HepG2 (cell line): ENCODE data around the gene HAUS5. TPM values are rescaled to one million over a fixed set of nuclear protein-coding genes. Genes with fewer than 3 reads are reported as not detected.

Experiments
- ATAC-seq: fragments of 200-7000 bp; cut with Tn5 transposase; 3 replicates; pipeline ENCODE4 v1.9.1; 2020; ENCODE audit warnings: mild to moderate bottlenecking, moderate library complexity
- BruUV-seq: library from RNA; stranded (reverse); fragments of 400-500 nt; replicated peaks from 2 replicates; lab custom pipeline; 2021; lab: Mats Ljungman, UMichigan
- CTCF ChIA-PET: fragments of 300-600 bp; formaldehyde crosslinking; extraction: SDS; loops from one replicate; lab custom pipeline; 2021; ENCODE audit warnings: low total read pairs, inconsistent platforms, low intra/inter-chr PET ratio; lab: Yijun Ruan, JAX
- POLR2A ChIA-PET: fragments of 350-600 bp; sonication (Branson Sonifier 250); formaldehyde crosslinking; loops from one replicate; lab custom pipeline; 2020; ENCODE audit warnings: antibody characterized with exemption, inconsistent platforms; lab: Yijun Ruan, JAX
- DNase-seq: peaks from one replicate; pipeline ENCODE4 v3.0.0-alpha.2; 2015; ENCODE audit warnings: low spot score
- FAIRE-seq: peaks from 3 replicates; lab custom pipeline; 2011; peaks lifted over from hg19 to GRCh38; lab: Jason Lieb, UNC
- H2AFZ ChIP-seq: one replicate; pipeline ENCODE4 v1.6.1; 2011; ENCODE audit warnings: low read length, inconsistent platforms
- H3K27ac ChIP-seq: fragments of 300-600 bp; 3 replicates; pipeline ENCODE4 v1.8.0; 2011; ENCODE audit warnings: mixed run types, mild to moderate bottlenecking, mixed read lengths, low read length, inconsistent platforms; ENCODE audit not compliant: insufficient read depth; ENCODE audit errors: extremely low read length
- H3K27me3 ChIP-seq, 2 experiments: fragments of 200-600 bp in 1 of 2; 2 replicates in 1 of 2; 3 replicates in 1 of 2; pipeline versions ENCODE4 v1.6.0 to v1.8.0; 2011; ENCODE audit warnings: low read length in 2 of 2, mild to moderate bottlenecking in 2 of 2, moderate library complexity in 2 of 2, inconsistent platforms in 1 of 2; ENCODE audit not compliant: insufficient read depth in 2 of 2, control insufficient read depth in 1 of 2
- H3K36me3 ChIP-seq, 2 experiments: fragments of 200-600 bp in 1 of 2; replicated peaks in 1 of 2; 2 replicates in 1 of 2; 3 replicates in 1 of 2; pipeline versions ENCODE4 v1.5.1 to v1.8.0; 2011; ENCODE audit warnings: low read length in 2 of 2, inconsistent platforms in 1 of 2; ENCODE audit not compliant: insufficient read depth in 2 of 2, control insufficient read depth in 1 of 2
- H3K4me1 ChIP-seq: 2 replicates; pipeline ENCODE4 v1.5.1; 2012; ENCODE audit warnings: low read length, inconsistent platforms; ENCODE audit not compliant: insufficient read depth
- H3K4me2 ChIP-seq: 2 replicates; pipeline ENCODE4 v1.6.0; 2011; ENCODE audit warnings: low read depth, low read length, inconsistent platforms
- H3K4me3 ChIP-seq, 3 experiments: fragments of 200-600 bp in 1 of 3; sonication (generic), shearing (Covaris generic) in 1 of 3; replicated peaks in 1 of 3; 2 replicates each; pipeline ENCODE4 v1.5.1; 2011 to 2016; ENCODE audit warnings: low read length in 3 of 3, inconsistent platforms in 2 of 3, low read depth in 2 of 3, mild to moderate bottlenecking in 2 of 3, control low read depth in 1 of 3, mixed read lengths in 1 of 3; ENCODE audit not compliant: insufficient read depth in 1 of 3
- H3K79me2 ChIP-seq: one replicate; pipeline ENCODE4 v1.6.1; 2011; ENCODE audit warnings: low read length, inconsistent platforms; ENCODE audit not compliant: insufficient read depth
- H3K9ac ChIP-seq: 2 replicates; pipeline ENCODE4 v1.6.0; 2011; ENCODE audit warnings: mild to moderate bottlenecking, low read depth, low read length, inconsistent platforms; ENCODE audit not compliant: insufficient read depth
- H3K9me3 ChIP-seq: 2 replicates; pipeline ENCODE4 v1.5.1; 2012; ENCODE audit warnings: mild to moderate bottlenecking, low read length
- H4K20me1 ChIP-seq: 2 replicates; pipeline ENCODE4 v1.6.0; 2011; ENCODE audit warnings: inconsistent platforms, mild to moderate bottlenecking, low read length, moderate library complexity; ENCODE audit not compliant: insufficient read depth
- ADNP ChIP-seq: sonication (generic); formaldehyde crosslinking; IDR thresholded peaks from 2 replicates; pipeline ENCODE4 v1.4.0; 2020; ENCODE audit warnings: missing genetic modification reagents
- HOXD1 ChIP-seq: sonication (generic); formaldehyde crosslinking; IDR thresholded peaks from 2 replicates; pipeline ENCODE4 v1.5.0; 2020; ENCODE audit warnings: missing genetic modification reagents
- JUN ChIP-seq: sonication (generic); formaldehyde crosslinking; IDR thresholded peaks from 2 replicates; pipeline ENCODE4 v1.4.0; 2020; ENCODE audit warnings: mild to moderate bottlenecking, missing genetic modification reagents
- NFATC3 ChIP-seq: sonication (generic); formaldehyde crosslinking; IDR thresholded peaks from 2 replicates; pipeline ENCODE4 v1.5.1; 2020; ENCODE audit warnings: mild to moderate bottlenecking, missing genetic modification reagents
- PCBP1 ChIP-seq: fragments of 200-400 bp; formaldehyde crosslinking; IDR thresholded peaks from 2 replicates; pipeline ENCODE4 v1.6.1; 2017; ENCODE audit warnings: mild to moderate bottlenecking, low read depth, low read length, borderline replicate concordance
- POGK ChIP-seq: sonication (generic); formaldehyde crosslinking; conservative IDR thresholded peaks from 2 replicates; pipeline ENCODE4 v1.8.0; 2022; ENCODE audit warnings: mild to moderate bottlenecking, moderate library complexity, missing genetic modification reagents
- SAFB2 ChIP-seq: sonication (generic); formaldehyde crosslinking; IDR thresholded peaks from 2 replicates; pipeline ENCODE4 v1.5.1; 2020; ENCODE audit warnings: missing genetic modification reagents, low read depth, mild to moderate bottlenecking, borderline replicate concordance
- STAT5B ChIP-seq: sonication (generic); formaldehyde crosslinking; IDR thresholded peaks from 2 replicates; pipeline ENCODE4 v1.4.0; 2020; ENCODE audit warnings: missing genetic modification reagents
- ZNF3 ChIP-seq: IDR thresholded peaks from 2 replicates; pipeline ENCODE4 v1.7.0; 2017; ENCODE audit warnings: inconsistent platforms
- ZNF597 ChIP-seq: sonication (generic); formaldehyde crosslinking; IDR thresholded peaks from 2 replicates; pipeline ENCODE4 v1.5.0; 2020; ENCODE audit warnings: missing genetic modification reagents
- WGBS: methylation state at CpG from one replicate; pipeline ENCODE4 v1.1.6; 2017; ENCODE audit warnings: low lambda C conversion rate; 5-methylcytosine and 5-hydroxymethylcytosine counted together
- in situ Hi-C: cut with HindIII; loops from 2 replicates; pipeline ENCODE4 v1.10.0; 2017; ENCODE audit warnings: low pct_unique_long_range_greater_than_20kb; ENCODE audit not compliant: extremely low pct_ligation_motif_present
- intact Hi-C: fragments of 100-400 bp; cut with micrococcal nuclease; formaldehyde crosslinking; loops from one replicate; pipeline ENCODE4 v1.10.0; 2022; ENCODE audit not compliant: unreplicated experiment
- polyA plus RNA-seq, 8 experiments: library from polyadenylated mRNA; depleted of rRNA in 3 of 8; stranded (reverse) in 7 of 8; unstranded in 1 of 8; fragments of >200 nt; fragmentation: Illumina TruSeq in 4 of 8; extraction: Trizol in 4 of 8; gene quantifications; 2 replicates each; pipeline versions ENCODE4 v1.2.1 to v1.2.3, GENCODE V29; 2011 to 2016; ENCODE audit warnings: low read depth in 4 of 8, missing spikeins in 1 of 8, mixed read lengths in 1 of 8; ENCODE audit not compliant: insufficient read depth in 1 of 8
- total RNA-seq, 5 experiments: library from RNA; depleted of rRNA; stranded (reverse); fragments of >200 nt; fragmentation: Illumina TruSeq; extraction: Trizol; gene quantifications; 2 replicates each; pipeline ENCODE4 v1.2.3, GENCODE V29; 2016; ENCODE audit warnings: low read depth in 1 of 5
- TF ChIP-seq, protein P1 (sequence below): sonication (generic); formaldehyde crosslinking; IDR thresholded peaks from 2 replicates; pipeline ENCODE4 v1.4.0; 2020; ENCODE audit warnings: missing genetic modification reagents, borderline replicate concordance

HAUS5 gene
- total and polyA plus RNA-seq, 2 of the 13 experiments (the other 11 are each of a cell fraction or from before 2014, with no cell fraction given), result 10.3 to 17.7 TPM

DNA sequence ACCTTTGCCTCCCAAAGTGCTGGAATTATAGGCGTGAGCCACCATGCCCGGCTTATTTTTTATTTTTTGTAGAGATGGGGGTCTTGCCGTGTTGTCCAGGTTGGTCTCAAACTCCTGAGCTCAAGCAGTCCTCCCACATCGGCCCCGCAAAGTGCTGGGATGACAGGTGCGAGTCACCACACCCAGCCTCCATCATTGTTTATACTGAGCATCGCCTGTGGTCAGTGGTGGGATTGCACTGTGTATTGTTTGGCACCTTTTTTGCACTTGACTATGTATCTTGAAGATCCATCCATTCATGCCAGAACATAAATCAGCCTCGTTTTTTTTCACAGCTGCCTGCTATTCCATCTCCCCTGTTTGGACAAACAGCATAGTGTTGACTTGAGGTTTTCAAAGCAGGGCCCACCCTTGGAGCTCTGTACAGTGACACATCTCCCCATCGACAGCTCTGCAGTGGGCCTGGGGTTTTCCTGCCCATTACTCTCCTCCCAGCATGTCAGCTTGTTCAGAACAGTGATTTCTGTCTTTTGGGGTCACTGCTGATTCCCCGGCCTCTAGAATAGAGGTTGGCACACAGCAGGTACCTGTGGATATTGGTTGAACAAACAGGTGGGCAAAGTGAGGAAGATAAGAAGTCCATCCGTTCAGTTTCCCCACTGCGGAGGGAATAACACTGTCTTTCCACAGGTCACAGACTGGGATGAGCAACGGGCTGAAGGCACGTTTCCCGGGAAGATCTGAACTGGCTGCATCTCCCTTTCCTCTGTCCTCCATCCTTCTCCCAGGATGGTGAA, 45.6 kb downstream of the HAUS5 start:
- Histone ChIP-seq H4K20me1 (no peaks in the 10 kb centered on the region), H3K9me3 (no peaks in the 10 kb centered on the region), H3K4me3 (no peak overlapping the region), H2AFZ (no peak overlapping the region), H3K79me2 (no peaks in the 10 kb centered on the region), H3K4me1 (peaks cover 25% of the 10 kb centered on the region), H3K27me3 (no peaks in the 10 kb centered on the region), H3K4me2 (no peak overlapping the region), H3K36me3 (peaks cover 15 to 34% of the 10 kb centered on the region in 2 experiments), H3K9ac (no peak overlapping the region), H3K27ac (no peak overlapping the region)
- CTCF ChIA-PET, result no interaction called here
- DNase-seq (no peak), FAIRE-seq (peak; percentile 66), ATAC-seq (peak; percentile 36; the same call in 1 of the 3 replicates)
- BruUV-seq, result no TSS peak
- no peak for TF ChIP-seq STAT5B
- no peak for TF ChIP-seq HOXD1 (CRISPR knock-in tag)
- TF ChIP-seq ZNF3 (CRISPR knock-in tag), result no peak
- no peak for TF ChIP-seq NFATC3 (CRISPR knock-in tag)
- no peak for TF ChIP-seq ADNP
- TF ChIP-seq, protein P1, sequence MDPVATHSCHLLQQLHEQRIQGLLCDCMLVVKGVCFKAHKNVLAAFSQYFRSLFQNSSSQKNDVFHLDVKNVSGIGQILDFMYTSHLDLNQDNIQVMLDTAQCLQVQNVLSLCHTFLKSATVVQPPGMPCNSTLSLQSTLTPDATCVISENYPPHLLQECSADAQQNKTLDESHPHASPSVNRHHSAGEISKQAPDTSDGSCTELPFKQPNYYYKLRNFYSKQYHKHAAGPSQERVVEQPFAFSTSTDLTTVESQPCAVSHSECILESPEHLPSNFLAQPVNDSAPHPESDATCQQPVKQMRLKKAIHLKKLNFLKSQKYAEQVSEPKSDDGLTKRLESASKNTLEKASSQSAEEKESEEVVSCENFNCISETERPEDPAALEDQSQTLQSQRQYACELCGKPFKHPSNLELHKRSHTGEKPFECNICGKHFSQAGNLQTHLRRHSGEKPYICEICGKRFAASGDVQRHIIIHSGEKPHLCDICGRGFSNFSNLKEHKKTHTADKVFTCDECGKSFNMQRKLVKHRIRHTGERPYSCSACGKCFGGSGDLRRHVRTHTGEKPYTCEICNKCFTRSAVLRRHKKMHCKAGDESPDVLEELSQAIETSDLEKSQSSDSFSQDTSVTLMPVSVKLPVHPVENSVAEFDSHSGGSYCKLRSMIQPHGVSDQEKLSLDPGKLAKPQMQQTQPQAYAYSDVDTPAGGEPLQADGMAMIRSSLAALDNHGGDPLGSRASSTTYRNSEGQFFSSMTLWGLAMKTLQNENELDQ (CRISPR knock-in tag), result no peak
- no peak for TF ChIP-seq ZNF597 (CRISPR knock-in tag)
- TF ChIP-seq JUN, result no peak
- no peak for TF ChIP-seq SAFB2 (CRISPR knock-in tag)
- TF ChIP-seq POGK (CRISPR knock-in tag), result no peak
- no peak for TF ChIP-seq PCBP1
- WGBS, result 85% methylated on average over 15 of the region's 15 CpGs
- intact Hi-C loops, result no loop called here
- POLR2A ChIA-PET, result interaction anchor here (2.1 kb wide), 1 partner anchor 10 kb away, joined by 8 read pairs; the partner anchor contains the start of gene COX6B1
- in situ Hi-C loops, result no loop called here
